IPS-18a (cell line): ENCODE results near the gene NDOR1.

Source experiments
- H3K27ac ChIP-seq: one replicate; pipeline ENCODE4 v1.5.1; 2013; ENCODE audit warnings: low read length
- H3K27me3 ChIP-seq: one replicate; pipeline ENCODE4 v1.6.1; 2013; ENCODE audit warnings: mild to moderate bottlenecking, low read length; ENCODE audit not compliant: control insufficient read depth, insufficient read depth
- H3K36me3 ChIP-seq: one replicate; pipeline ENCODE4 v1.6.1; 2013; ENCODE audit warnings: low read depth, low read length; ENCODE audit not compliant: control insufficient read depth
- H3K4me1 ChIP-seq: one replicate; pipeline ENCODE4 v1.6.1; 2013; ENCODE audit warnings: low read depth, low read length; ENCODE audit not compliant: control insufficient read depth
- H3K4me3 ChIP-seq: one replicate; pipeline ENCODE4 v1.5.1; 2013; ENCODE audit warnings: low read length
- H3K9ac ChIP-seq: one replicate; pipeline ENCODE4 v1.6.1; 2013; ENCODE audit warnings: mild to moderate bottlenecking, low read length, moderate library complexity
- H3K9me3 ChIP-seq: one replicate; pipeline ENCODE4 v1.6.1; 2013; ENCODE audit warnings: low read depth, low read length; ENCODE audit not compliant: control insufficient read depth

Gene NDOR1

GRCh38 chr9:137264067-137264466, 58.6 kb downstream of the NDOR1 start:
- Histone ChIP-seq H3K4me3 (no peak overlapping the region), H3K4me1 (no peaks in the 10 kb centered on the region), H3K9ac (no peak overlapping the region), H3K36me3 (peaks cover 29% of the 10 kb centered on the region), H3K9me3 (no peaks in the 10 kb centered on the region), H3K27me3 (no peaks in the 10 kb centered on the region), H3K27ac (no peak overlapping the region)

- H3K36me3 ChIP-seq: peaks cover 32% of the 10 kb centered on the region
- no peaks in the 10 kb centered on the region for H3K4me1 ChIP-seq
- no peak overlapping the region for H3K9ac ChIP-seq
- no peaks in the 10 kb centered on the region for H3K9me3 ChIP-seq
- H3K4me3 ChIP-seq: no peak overlapping the region
- no peak overlapping the region for H3K27ac ChIP-seq
- no peaks in the 10 kb centered on the region for H3K27me3 ChIP-seq
These were observed 60.1 kb downstream of the NDOR1 start for GRCh38 chr9:137265496-137266161.

- Histone ChIP-seq H3K27ac (no peak overlapping the region), H3K4me3 (no peak overlapping the region), H3K4me1 (no peaks in the 10 kb centered on the region), H3K9ac (no peak overlapping the region), H3K9me3 (no peaks in the 10 kb centered on the region), H3K27me3 (no peaks in the 10 kb centered on the region), H3K36me3 (peaks cover 32% of the 10 kb centered on the region)
These were observed 60.6 kb downstream of the NDOR1 start for GRCh38 chr9:137266162-137266527.
